GM23338 (cell line): Measurements from ENCODE around the gene BTBD9. TPM values are rescaled to one million over a fixed set of nuclear protein-coding genes. Genes with fewer than 3 reads are reported as not detected.

ENCODE experiments used
- ATAC-seq: fragments of 200-7000 bp; cut with Tn5 transposase; 3 replicates; pipeline ENCODE4 v1.9.1; 2020
- DNase-seq: peaks from one replicate; pipeline ENCODE4 v3.0.0-alpha.2; 2015; ENCODE audit warnings: low spot score
- H2AFZ ChIP-seq: fragments of 200-600 bp; sonication (generic); 2 replicates; pipeline ENCODE4 v1.8.0; 2016; ENCODE audit warnings: antibody characterized with exemption, mild to moderate bottlenecking, moderate library complexity
- H3F3A ChIP-seq: fragments of 200-600 bp; sonication (generic); replicated peaks from 2 replicates; pipeline ENCODE4 v1.8.0; 2017; ENCODE audit warnings: antibody characterized with exemption, mixed run types, low read depth
- H3K27ac ChIP-seq: fragments of 200-600 bp; sonication (generic); 2 replicates; pipeline ENCODE4 v1.6.1; 2016; ENCODE audit warnings: low read depth
- H3K27me3 ChIP-seq: fragments of 200-600 bp; sonication (generic); 2 replicates; pipeline ENCODE4 v1.8.0; 2016; ENCODE audit warnings: mild to moderate bottlenecking, mixed run types, moderate library complexity; ENCODE audit not compliant: insufficient read depth
- H3K36me3 ChIP-seq: fragments of 200-600 bp; sonication (generic); 2 replicates; pipeline ENCODE4 v1.8.0; 2016; ENCODE audit warnings: mild to moderate bottlenecking; ENCODE audit not compliant: insufficient read depth
- H3K4me1 ChIP-seq: fragments of 200-600 bp; sonication (generic); 2 replicates; pipeline ENCODE4 v1.8.0; 2016; ENCODE audit warnings: mild to moderate bottlenecking, moderate library complexity; ENCODE audit not compliant: insufficient read depth
- H3K4me2 ChIP-seq: fragments of 200-600 bp; sonication (generic); 2 replicates; pipeline ENCODE4 v1.7.1; 2017; ENCODE audit warnings: mixed run types
- H3K4me3 ChIP-seq: fragments of 200-600 bp; sonication (generic); 2 replicates; pipeline ENCODE4 v1.6.1; 2016; ENCODE audit warnings: mixed run types
- H3K79me2 ChIP-seq: fragments of 200-600 bp; sonication (generic); replicated peaks from 2 replicates; pipeline ENCODE4 v1.8.0; 2017; ENCODE audit warnings: mild to moderate bottlenecking; ENCODE audit not compliant: insufficient read depth
- H3K9me2 ChIP-seq: fragments of 200-600 bp; sonication (generic); 2 replicates; pipeline ENCODE4 v1.8.0; 2017; ENCODE audit not compliant: insufficient read depth
- H4K20me1 ChIP-seq: fragments of 200-600 bp; sonication (generic); replicated peaks from 2 replicates; pipeline ENCODE4 v1.8.0; 2017; ENCODE audit warnings: mild to moderate bottlenecking; ENCODE audit not compliant: insufficient read depth
- H3K27ac Mint-ChIP-seq: 2 replicates; pipeline ENCODE4 v1.8.0; 2020; ENCODE audit warnings: inconsistent platforms, mild to moderate bottlenecking, moderate library complexity, mixed read lengths
- H3K27me3 Mint-ChIP-seq: 3 replicates; pipeline ENCODE4 v1.8.0; 2022; ENCODE audit warnings: low read depth, mild to moderate bottlenecking, moderate library complexity, mixed read lengths, inconsistent platforms; ENCODE audit not compliant: insufficient read depth, poor library complexity
- H3K36me3 Mint-ChIP-seq: 3 replicates; pipeline ENCODE4 v1.8.0; 2021; ENCODE audit warnings: low read depth, mild to moderate bottlenecking, inconsistent platforms, moderate library complexity, mixed read lengths
- H3K4me1 Mint-ChIP-seq: 3 replicates; pipeline ENCODE4 v1.8.0; 2020; ENCODE audit warnings: mild to moderate bottlenecking, inconsistent platforms, mixed read lengths
- H3K4me3 Mint-ChIP-seq: 3 replicates; pipeline ENCODE4 v1.8.0; 2021; ENCODE audit warnings: moderate library complexity, mild to moderate bottlenecking, inconsistent platforms, mixed read lengths
- H3K9me3 Mint-ChIP-seq: 3 replicates; pipeline ENCODE4 v1.8.0; 2020; ENCODE audit warnings: moderate library complexity, mild to moderate bottlenecking, inconsistent platforms, mixed read lengths
- CREB1 ChIP-seq: fragments of 250-450 bp; sonication (Bioruptor Pico); IDR thresholded peaks from 2 replicates; pipeline ENCODE4 v1.5.0; 2020; ENCODE audit warnings: low read depth, mild to moderate bottlenecking, moderate library complexity
- EZH2 ChIP-seq: fragments of 200-600 bp; sonication (generic); IDR thresholded peaks from one replicate; pipeline ENCODE4 v1.8.0; 2017; ENCODE audit warnings: antibody characterized with exemption, mild to moderate bottlenecking, low read depth; ENCODE audit not compliant: unreplicated experiment
- EZH2phosphoT487 ChIP-seq: fragments of 200-600 bp; sonication (generic); IDR thresholded peaks from one replicate; pipeline ENCODE4 v1.8.1; 2018; ENCODE audit warnings: antibody characterized with exemption; ENCODE audit not compliant: unreplicated experiment
- JUNB ChIP-seq: IDR thresholded peaks from one replicate; pipeline ENCODE4 v1.6.1; 2016; ENCODE audit warnings: antibody characterized with exemption; ENCODE audit not compliant: unreplicated experiment
- NANOG ChIP-seq: IDR thresholded peaks from 2 replicates; pipeline ENCODE4 v1.6.1; 2016; ENCODE audit warnings: antibody characterized with exemption, borderline replicate concordance
- POLR2AphosphoS5 ChIP-seq: IDR thresholded peaks from 2 replicates; pipeline ENCODE4 v1.6.1; 2016; ENCODE audit warnings: antibody characterized with exemption, low read depth
- REST ChIP-seq: IDR thresholded peaks from one replicate; pipeline ENCODE4 v1.6.1; 2018; ENCODE audit warnings: antibody characterized with exemption; ENCODE audit not compliant: unreplicated experiment
- ZNF114 ChIP-seq: fragments of 250-450 bp; sonication (Bioruptor Pico); IDR thresholded peaks from 2 replicates; pipeline ENCODE4 v1.5.0; 2020; ENCODE audit warnings: mild to moderate bottlenecking, moderate library complexity
- ZNF331 ChIP-seq: fragments of 250-450 bp; sonication (Bioruptor Pico); IDR thresholded peaks from 2 replicates; pipeline ENCODE4 v1.5.0; 2020; ENCODE audit warnings: low read depth, mild to moderate bottlenecking, moderate library complexity
- polyA plus RNA-seq: library from polyadenylated mRNA; unstranded; fragments of >200 nt; fragmentation: Nextera tagmentation; extraction: Ambion mirVana; gene quantifications from 2 replicates; pipeline ENCODE4 v1.2.1, GENCODE V29; 2016
- total RNA-seq: library from RNA; depleted of rRNA; stranded (reverse); fragments of >200 nt; shearing (Covaris generic); gene quantifications from 2 replicates; pipeline ENCODE4 v1.2.3, GENCODE V29; 2014
- TF ChIP-seq, protein P1 (sequence below): fragments of 250-450 bp; sonication (Bioruptor Pico); IDR thresholded peaks from 2 replicates; pipeline ENCODE4 v1.5.0; 2020; ENCODE audit warnings: mild to moderate bottlenecking, moderate library complexity
- TF ChIP-seq, protein P2 (sequence below), 2 experiments: fragments of 200-600 bp in 1 of 2; sonication (generic) in 1 of 2; conservative IDR thresholded peaks; 2 replicates each; pipeline versions ENCODE4 v1.5.1 to v1.6.1; 2016 to 2017; ENCODE audit warnings: antibody characterized with exemption in 2 of 2, low read depth in 2 of 2, mild to moderate bottlenecking in 2 of 2, moderate library complexity in 1 of 2

The BTBD9 gene
- total and polyA plus RNA-seq, 2 experiments from 2014 or later: 4.2 to 5.3 TPM

DNA sequence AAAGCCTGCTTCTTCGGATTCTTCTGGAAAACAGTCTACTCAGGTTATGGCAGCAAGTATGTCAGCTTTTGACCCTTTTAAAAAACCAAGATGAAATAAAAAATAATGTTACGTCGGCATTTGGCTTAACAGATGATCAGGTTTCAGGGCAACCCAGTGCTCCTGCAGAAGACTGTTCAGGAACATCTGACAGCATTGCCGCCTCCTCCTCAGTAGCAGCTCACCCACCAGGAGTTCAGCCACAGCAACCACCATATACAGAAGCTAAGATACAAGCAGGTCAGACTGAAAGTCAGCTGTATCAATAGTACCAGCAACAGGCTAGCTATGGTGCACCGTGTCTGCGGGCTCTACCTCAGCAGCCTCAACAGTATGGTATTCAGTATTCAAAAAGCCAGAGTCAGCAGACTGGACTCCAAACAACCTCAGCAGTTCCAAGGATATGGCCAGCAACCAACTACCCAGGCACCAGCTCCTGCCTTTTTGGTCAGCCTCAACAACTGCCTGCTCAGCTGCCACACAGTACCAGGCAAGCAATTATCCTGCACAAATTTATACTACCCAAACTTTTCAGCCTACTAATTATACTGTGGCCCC lies 51.9 kb downstream of the BTBD9 start:
- no peak overlapping the region for H3K27ac Mint-ChIP-seq
- peaks cover 1% of the 10 kb centered on the region for H3K27me3 Mint-ChIP-seq

More for the DNA sequence above, 51.9 kb downstream of the BTBD9 start:
- no peaks in the 10 kb centered on the region for H4K20me1 ChIP-seq
- TF ChIP-seq CREB1 (CRISPR knock-in tag) (no peak), EZH2 (no peak), POLR2AphosphoS5 (no peak), ZNF331 (CRISPR knock-in tag) (no peak), EZH2phosphoT487 (no peak), REST (no peak), NANOG (no peak), JUNB (no peak), ZNF114 (CRISPR knock-in tag) (no peak)
- TF ChIP-seq, protein P1, sequence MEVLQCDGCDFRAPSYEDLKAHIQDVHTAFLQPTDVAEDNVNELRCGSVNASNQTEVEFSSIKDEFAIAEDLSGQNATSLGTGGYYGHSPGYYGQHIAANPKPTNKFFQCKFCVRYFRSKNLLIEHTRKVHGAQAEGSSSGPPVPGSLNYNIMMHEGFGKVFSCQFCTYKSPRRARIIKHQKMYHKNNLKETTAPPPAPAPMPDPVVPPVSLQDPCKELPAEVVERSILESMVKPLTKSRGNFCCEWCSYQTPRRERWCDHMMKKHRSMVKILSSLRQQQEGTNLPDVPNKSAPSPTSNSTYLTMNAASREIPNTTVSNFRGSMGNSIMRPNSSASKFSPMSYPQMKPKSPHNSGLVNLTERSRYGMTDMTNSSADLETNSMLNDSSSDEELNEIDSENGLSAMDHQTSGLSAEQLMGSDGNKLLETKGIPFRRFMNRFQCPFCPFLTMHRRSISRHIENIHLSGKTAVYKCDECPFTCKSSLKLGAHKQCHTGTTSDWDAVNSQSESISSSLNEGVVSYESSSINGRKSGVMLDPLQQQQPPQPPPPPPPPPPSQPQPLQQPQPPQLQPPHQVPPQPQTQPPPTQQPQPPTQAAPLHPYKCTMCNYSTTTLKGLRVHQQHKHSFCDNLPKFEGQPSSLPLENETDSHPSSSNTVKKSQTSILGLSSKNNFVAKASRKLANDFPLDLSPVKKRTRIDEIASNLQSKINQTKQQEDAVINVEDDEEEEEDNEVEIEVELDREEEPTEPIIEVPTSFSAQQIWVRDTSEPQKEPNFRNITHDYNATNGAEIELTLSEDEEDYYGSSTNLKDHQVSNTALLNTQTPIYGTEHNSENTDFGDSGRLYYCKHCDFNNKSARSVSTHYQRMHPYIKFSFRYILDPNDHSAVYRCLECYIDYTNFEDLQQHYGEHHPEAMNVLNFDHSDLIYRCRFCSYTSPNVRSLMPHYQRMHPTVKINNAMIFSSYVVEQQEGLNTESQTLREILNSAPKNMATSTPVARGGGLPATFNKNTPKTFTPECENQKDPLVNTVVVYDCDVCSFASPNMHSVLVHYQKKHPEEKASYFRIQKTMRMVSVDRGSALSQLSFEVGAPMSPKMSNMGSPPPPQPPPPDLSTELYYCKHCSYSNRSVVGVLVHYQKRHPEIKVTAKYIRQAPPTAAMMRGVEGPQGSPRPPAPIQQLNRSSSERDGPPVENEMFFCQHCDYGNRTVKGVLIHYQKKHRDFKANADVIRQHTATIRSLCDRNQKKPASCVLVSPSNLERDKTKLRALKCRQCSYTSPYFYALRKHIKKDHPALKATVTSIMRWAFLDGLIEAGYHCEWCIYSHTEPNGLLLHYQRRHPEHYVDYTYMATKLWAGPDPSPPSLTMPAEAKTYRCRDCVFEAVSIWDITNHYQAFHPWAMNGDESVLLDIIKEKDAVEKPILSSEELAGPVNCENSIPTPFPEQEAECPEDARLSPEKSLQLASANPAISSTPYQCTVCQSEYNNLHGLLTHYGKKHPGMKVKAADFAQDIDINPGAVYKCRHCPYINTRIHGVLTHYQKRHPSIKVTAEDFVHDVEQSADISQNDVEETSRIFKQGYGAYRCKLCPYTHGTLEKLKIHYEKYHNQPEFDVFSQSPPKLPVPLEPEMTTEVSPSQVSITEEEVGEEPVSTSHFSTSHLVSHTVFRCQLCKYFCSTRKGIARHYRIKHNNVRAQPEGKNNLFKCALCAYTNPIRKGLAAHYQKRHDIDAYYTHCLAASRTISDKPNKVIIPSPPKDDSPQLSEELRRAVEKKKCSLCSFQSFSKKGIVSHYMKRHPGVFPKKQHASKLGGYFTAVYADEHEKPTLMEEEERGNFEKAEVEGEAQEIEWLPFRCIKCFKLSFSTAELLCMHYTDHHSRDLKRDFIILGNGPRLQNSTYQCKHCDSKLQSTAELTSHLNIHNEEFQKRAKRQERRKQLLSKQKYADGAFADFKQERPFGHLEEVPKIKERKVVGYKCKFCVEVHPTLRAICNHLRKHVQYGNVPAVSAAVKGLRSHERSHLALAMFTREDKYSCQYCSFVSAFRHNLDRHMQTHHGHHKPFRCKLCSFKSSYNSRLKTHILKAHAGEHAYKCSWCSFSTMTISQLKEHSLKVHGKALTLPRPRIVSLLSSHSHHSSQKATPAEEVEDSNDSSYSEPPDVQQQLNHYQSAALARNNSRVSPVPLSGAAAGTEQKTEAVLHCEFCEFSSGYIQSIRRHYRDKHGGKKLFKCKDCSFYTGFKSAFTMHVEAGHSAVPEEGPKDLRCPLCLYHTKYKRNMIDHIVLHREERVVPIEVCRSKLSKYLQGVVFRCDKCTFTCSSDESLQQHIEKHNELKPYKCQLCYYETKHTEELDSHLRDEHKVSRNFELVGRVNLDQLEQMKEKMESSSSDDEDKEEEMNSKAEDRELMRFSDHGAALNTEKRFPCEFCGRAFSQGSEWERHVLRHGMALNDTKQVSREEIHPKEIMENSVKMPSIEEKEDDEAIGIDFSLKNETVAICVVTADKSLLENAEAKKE (CRISPR knock-in tag): no peak
- TF ChIP-seq, protein P2, sequence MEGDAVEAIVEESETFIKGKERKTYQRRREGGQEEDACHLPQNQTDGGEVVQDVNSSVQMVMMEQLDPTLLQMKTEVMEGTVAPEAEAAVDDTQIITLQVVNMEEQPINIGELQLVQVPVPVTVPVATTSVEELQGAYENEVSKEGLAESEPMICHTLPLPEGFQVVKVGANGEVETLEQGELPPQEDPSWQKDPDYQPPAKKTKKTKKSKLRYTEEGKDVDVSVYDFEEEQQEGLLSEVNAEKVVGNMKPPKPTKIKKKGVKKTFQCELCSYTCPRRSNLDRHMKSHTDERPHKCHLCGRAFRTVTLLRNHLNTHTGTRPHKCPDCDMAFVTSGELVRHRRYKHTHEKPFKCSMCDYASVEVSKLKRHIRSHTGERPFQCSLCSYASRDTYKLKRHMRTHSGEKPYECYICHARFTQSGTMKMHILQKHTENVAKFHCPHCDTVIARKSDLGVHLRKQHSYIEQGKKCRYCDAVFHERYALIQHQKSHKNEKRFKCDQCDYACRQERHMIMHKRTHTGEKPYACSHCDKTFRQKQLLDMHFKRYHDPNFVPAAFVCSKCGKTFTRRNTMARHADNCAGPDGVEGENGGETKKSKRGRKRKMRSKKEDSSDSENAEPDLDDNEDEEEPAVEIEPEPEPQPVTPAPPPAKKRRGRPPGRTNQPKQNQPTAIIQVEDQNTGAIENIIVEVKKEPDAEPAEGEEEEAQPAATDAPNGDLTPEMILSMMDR (conservative IDR thresholded peaks at IDR 0.05; ENCODE audit: low read depth in 2 of 2): no peak
- DNase-seq (no peak), ATAC-seq (no peak)
- H3K4me1 ChIP-seq: no peaks in the 10 kb centered on the region
- H3K4me3 ChIP-seq: no peak overlapping the region
- no peak overlapping the region for H2AFZ ChIP-seq
- no peaks in the 10 kb centered on the region for H3K27me3 ChIP-seq
- H3K79me2 ChIP-seq: no peaks in the 10 kb centered on the region
- no peaks in the 10 kb centered on the region for H3K9me3 Mint-ChIP-seq
- H3K36me3 Mint-ChIP-seq: no peaks in the 10 kb centered on the region
- H3K36me3 ChIP-seq: no peaks in the 10 kb centered on the region
- H3K27ac ChIP-seq: no peak overlapping the region
- H3F3A ChIP-seq: no peaks in the 10 kb centered on the region
- H3K4me3 Mint-ChIP-seq: no peak overlapping the region
- no peaks in the 10 kb centered on the region for H3K9me2 ChIP-seq
- H3K4me1 Mint-ChIP-seq: no peaks in the 10 kb centered on the region
- H3K4me2 ChIP-seq: no peak overlapping the region
